Nephron (organoid): ENCODE results near the gene SLC24A4.

Experiments used
- H3K27ac Mint-ChIP-seq, 3 experiments: 2 replicates each; pipeline ENCODE4 v1.8.0; 2020; ENCODE audit warnings: mixed read lengths in 3 of 3, mild to moderate bottlenecking in 2 of 3, moderate library complexity in 1 of 3
- H3K27me3 Mint-ChIP-seq: 2 replicates; pipeline ENCODE4 v1.8.0; 2021; ENCODE audit warnings: low read depth, mild to moderate bottlenecking, moderate library complexity, mixed read lengths
- H3K36me3 Mint-ChIP-seq: 2 replicates; pipeline ENCODE4 v1.8.0; 2020; ENCODE audit warnings: low read depth, mixed read lengths
- H3K4me1 Mint-ChIP-seq: 2 replicates; pipeline ENCODE4 v1.8.0; 2020; ENCODE audit warnings: mixed read lengths
- H3K4me3 Mint-ChIP-seq, 3 experiments: 2 replicates each; pipeline ENCODE4 v1.8.0; 2020; ENCODE audit warnings: mild to moderate bottlenecking in 3 of 3, mixed read lengths in 3 of 3, moderate library complexity in 2 of 3
- H3K9me3 Mint-ChIP-seq: 2 replicates; pipeline ENCODE4 v1.8.0; 2020; ENCODE audit warnings: mixed read lengths
- TF ChIP-seq, protein P1 (sequence below), 3 experiments: fragments of 200-600 bp; sonication (generic); IDR thresholded peaks; one replicate each; pipeline ENCODE4 v1.5.0; 2021; ENCODE audit warnings: antibody characterized with exemption in 3 of 3; ENCODE audit not compliant: unreplicated experiment in 3 of 3

Gene SLC24A4

DNA sequence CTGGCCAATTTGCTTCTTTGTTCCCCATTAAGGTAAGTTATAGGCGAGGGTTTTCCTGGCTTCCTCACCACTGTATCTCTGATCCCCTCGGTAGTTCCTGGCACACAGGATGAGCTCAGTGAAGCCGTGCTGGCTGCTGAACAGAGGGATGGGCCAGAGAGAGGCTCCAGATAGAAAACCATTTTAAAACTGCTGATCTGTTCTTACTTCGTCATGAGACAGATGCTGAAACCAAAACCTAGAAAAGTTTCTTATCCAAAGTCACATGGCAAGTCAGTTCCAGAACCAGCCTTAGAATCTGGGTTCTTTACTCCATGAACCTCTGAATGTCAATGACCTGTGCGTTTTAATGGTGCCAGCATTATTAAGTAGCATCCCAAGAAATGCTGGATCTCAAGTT, 114.3 kb downstream of the SLC24A4 start:
- no peak overlapping the region for H3K4me3 Mint-ChIP-seq
- TF ChIP-seq, protein P1, sequence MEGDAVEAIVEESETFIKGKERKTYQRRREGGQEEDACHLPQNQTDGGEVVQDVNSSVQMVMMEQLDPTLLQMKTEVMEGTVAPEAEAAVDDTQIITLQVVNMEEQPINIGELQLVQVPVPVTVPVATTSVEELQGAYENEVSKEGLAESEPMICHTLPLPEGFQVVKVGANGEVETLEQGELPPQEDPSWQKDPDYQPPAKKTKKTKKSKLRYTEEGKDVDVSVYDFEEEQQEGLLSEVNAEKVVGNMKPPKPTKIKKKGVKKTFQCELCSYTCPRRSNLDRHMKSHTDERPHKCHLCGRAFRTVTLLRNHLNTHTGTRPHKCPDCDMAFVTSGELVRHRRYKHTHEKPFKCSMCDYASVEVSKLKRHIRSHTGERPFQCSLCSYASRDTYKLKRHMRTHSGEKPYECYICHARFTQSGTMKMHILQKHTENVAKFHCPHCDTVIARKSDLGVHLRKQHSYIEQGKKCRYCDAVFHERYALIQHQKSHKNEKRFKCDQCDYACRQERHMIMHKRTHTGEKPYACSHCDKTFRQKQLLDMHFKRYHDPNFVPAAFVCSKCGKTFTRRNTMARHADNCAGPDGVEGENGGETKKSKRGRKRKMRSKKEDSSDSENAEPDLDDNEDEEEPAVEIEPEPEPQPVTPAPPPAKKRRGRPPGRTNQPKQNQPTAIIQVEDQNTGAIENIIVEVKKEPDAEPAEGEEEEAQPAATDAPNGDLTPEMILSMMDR (IDR thresholded peaks at IDR 0.05; ENCODE audit: unreplicated experiment in 3 of 3) = no peak
- peaks cover 9% of the 10 kb centered on the region for H3K27me3 Mint-ChIP-seq
- peaks cover 8% of the 10 kb centered on the region for H3K9me3 Mint-ChIP-seq
- no peak overlapping the region for H3K27ac Mint-ChIP-seq
- no peaks in the 10 kb centered on the region for H3K36me3 Mint-ChIP-seq
- peaks cover 21% of the 10 kb centered on the region for H3K4me1 Mint-ChIP-seq

DNA sequence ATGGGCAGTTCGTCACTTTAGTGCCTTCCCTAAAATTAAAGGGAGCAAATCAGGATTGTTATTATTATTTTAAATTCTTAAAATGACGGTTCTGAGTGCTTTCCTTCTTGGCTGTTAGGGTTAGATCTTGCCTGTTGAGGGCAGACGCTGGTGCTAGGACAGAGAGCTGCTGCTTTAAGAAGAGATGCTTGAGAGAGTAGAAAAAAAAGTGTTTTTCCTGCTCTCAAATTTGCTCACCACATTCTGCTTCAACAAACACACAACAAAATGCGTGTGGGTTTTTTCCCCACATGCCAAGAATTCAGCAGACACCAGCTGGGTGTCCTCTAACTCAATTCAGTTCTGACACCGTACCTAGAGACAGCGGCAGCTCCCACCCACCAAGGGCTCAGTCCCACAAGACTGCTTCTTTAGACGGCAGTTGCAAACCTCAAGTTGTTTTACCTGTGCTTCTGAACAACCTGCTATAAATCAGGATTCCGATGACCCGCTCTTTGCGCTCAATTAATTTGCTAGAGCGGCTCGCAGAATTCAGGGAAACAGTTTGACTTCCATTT, 114.8 kb downstream of the SLC24A4 start:
- Mint-ChIP-seq H3K36me3 (no peaks in the 10 kb centered on the region), H3K4me3 (no peak overlapping the region), H3K27ac (no peak overlapping the region), H3K27me3 (peaks cover 9% of the 10 kb centered on the region), H3K4me1 (peaks cover 17% of the 10 kb centered on the region), H3K9me3 (peaks cover 7% of the 10 kb centered on the region)
- TF ChIP-seq, protein P1 (IDR thresholded peaks at IDR 0.05; ENCODE audit: unreplicated experiment in 3 of 3) = no peak

DNA sequence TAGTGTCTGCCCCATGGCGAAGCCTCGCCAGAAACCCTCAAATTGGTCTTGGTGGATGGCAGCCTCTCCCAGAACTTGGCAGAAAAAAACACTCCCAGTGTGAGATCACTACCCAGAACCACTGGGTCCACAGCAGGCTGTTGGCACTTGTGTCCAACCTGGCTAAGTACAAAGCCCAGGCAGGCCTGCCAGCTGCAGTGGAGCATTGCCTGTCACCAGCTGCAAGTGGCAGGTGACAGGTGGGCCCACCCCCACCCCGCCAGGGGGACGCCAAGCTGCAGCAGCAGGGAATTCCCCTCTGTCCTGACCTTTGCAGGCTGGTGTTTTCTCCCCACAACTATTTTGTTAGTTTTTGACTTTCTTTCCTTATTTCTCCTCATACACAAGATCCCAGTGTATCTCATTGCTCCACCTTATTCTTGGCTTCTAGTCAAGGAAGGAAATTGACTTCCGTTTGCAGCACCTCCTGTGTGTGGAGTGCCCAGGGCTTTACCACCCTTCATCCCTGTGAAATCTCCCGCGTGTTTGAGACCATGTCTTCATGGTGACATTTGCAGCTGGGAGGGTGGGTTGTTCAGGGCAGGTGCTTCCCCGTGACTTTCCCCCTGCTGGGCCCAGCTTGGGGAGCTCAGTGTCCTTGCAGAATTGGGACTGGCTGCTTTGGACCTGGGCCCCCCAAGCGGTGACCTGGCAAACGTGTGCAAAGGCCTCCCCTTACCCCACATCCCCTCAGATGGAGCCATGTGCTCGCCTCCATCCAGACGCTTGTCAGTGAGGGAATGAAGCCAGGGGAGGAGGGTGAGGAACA, 116.8 kb downstream of the SLC24A4 start:
- H3K9me3 Mint-ChIP-seq = peaks cover 5% of the 10 kb centered on the region
- TF ChIP-seq, protein P1 (IDR thresholded peaks at IDR 0.05; ENCODE audit: unreplicated experiment in 3 of 3) = no peak
- no peak overlapping the region for H3K27ac Mint-ChIP-seq
- H3K27me3 Mint-ChIP-seq = peaks cover 10% of the 10 kb centered on the region
- H3K36me3 Mint-ChIP-seq = no peaks in the 10 kb centered on the region
- no peak overlapping the region for H3K4me3 Mint-ChIP-seq
- peaks cover 17% of the 10 kb centered on the region for H3K4me1 Mint-ChIP-seq

DNA sequence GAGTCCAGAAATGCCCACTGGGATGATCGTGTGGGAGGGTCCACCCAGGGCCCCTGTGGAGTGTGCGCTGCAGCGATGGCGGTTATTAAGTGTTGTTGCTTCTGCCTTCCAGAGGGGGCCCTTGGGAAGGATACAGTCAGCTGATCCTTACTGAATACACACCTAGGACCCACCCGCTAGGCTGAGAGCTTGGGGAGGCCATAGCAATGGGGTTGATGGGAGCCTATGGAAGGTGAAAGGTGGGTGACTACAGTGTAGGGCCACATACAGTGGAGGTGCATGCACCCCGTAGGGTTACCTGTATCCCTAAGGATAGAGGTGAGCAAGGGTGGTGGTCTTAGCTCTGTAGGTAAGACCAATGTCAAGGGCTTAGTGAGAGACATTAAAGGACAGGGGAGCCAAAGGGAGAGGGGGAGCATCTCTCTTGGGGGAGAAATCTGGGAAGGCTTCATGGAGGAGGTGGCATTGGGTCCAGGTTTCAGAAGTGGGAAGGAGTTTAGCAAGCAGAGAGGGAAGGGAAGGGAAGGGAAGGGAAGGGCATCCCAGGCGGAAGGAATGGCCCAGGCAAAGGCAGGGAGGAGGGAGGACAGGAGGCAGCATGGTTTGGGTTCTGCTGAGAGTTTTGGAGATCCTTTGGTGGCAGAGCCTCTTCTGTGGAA, 117.5 kb downstream of the SLC24A4 start:
- H3K9me3 Mint-ChIP-seq = peaks cover 5% of the 10 kb centered on the region
- H3K27me3 Mint-ChIP-seq = peaks cover 13% of the 10 kb centered on the region
- no peaks in the 10 kb centered on the region for H3K36me3 Mint-ChIP-seq
- TF ChIP-seq, protein P1 (IDR thresholded peaks at IDR 0.05; ENCODE audit: unreplicated experiment in 3 of 3) = no peak
- H3K4me3 Mint-ChIP-seq = no peak overlapping the region
- H3K27ac Mint-ChIP-seq = no peak overlapping the region
- peaks cover 17% of the 10 kb centered on the region for H3K4me1 Mint-ChIP-seq

DNA sequence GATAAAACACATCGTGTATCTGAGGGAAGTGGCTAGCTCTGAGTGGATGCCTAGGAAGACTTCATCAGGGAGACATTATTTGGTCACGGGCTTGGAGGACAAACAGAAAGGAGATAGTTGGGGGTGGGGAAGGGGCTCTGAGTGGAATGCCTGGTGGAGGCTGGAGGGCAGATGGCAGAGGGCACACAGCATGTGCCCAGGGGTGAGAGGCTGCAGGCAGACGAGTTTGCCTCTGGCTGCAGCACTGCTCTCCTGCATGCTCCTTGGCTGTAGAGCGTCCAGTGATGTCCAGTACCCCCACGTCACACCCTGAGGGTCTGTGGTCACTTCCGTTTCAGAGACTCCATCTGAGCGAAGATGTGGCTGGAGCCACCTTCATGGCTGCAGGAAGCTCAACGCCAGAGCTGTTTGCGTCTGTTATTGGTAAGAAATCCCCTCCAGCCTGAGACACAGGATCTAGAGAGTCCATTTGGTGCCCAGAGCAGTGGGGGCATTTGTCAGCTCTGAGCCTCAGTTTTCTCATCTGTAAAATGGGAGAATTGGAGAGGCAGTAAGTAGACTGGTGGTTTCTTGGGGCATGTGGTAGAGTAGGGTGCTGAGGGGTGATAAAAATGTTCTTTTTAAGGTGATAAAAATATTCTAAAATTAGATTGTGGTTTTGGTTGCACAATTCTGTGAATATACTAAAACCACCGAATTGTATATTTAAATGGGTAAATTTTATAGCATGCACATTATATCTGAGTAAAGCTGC, 119.0 kb downstream of the SLC24A4 start:
- Mint-ChIP-seq H3K36me3 (no peaks in the 10 kb centered on the region), H3K4me1 (peaks cover 17% of the 10 kb centered on the region), H3K4me3 (no peak overlapping the region), H3K27ac (no peak overlapping the region), H3K9me3 (peaks cover 3% of the 10 kb centered on the region), H3K27me3 (peaks cover 13% of the 10 kb centered on the region)
- TF ChIP-seq, protein P1 (IDR thresholded peaks at IDR 0.05; ENCODE audit: unreplicated experiment in 3 of 3) = no peak
